A549 (cell line): ENCODE data around the gene LGR5. TPM values are rescaled to one million over a fixed set of nuclear protein-coding genes. Genes with fewer than 3 reads are reported as not detected.

Experiments
- ATAC-seq, 2 experiments: fragments of 200-7000 bp in 1 of 2; fragments of >200 bp in 1 of 2; cut with Nextera tagmentation in 1 of 2; cut with Tn5 transposase in 1 of 2; 3 replicates each; pipeline versions ENCODE4 v1.8.0 to v1.9.1; 2018 to 2020; ENCODE audit warnings: mild to moderate bottlenecking in 1 of 2, moderate library complexity in 1 of 2
- CTCF ChIA-PET: fragments of 300-600 bp; sonication (Branson Sonifier 250); formaldehyde crosslinking; extraction: SDS; loops from one replicate; lab custom pipeline; 2021; ENCODE audit warnings: antibody characterized with exemption, inconsistent platforms; lab: Yijun Ruan, JAX
- POLR2A ChIA-PET: fragments of 350-600 bp; formaldehyde crosslinking; extraction: SDS; loops from one replicate; lab custom pipeline; 2021; ENCODE audit warnings: antibody characterized with exemption, inconsistent platforms; lab: Yijun Ruan, JAX
- DNase-seq, 2 experiments: peaks; one replicate each; pipeline versions ENCODE4 v3.0.0 to v3.0.0-alpha.2; 2011 to 2016; ENCODE audit warnings: low read depth in 1 of 2, low spot score in 1 of 2
- FAIRE-seq: peaks from 2 replicates; lab custom pipeline; 2011; peaks lifted over from hg19 to GRCh38; lab: Jason Lieb, UNC
- H3K27ac ChIP-seq, 2 experiments: fragments of >200 bp; sonication (Bioruptor Twin); formaldehyde crosslinking; 3 replicates each; pipeline ENCODE4 v1.5.1; 2016 to 2017
- H3K4me1 ChIP-seq: fragments of >200 bp; sonication (Bioruptor Twin); formaldehyde crosslinking; 3 replicates; pipeline ENCODE4 v1.6.1; 2016
- H3K4me2 ChIP-seq: fragments of >200 bp; sonication (Bioruptor Twin); formaldehyde crosslinking; 3 replicates; pipeline ENCODE4 v1.6.1; 2016
- H3K4me3 ChIP-seq: fragments of >200 bp; sonication (Bioruptor Twin); formaldehyde crosslinking; 3 replicates; pipeline ENCODE4 v1.5.1; 2016
- H3K9me3 ChIP-seq: fragments of >200 bp; sonication (Bioruptor Twin); formaldehyde crosslinking; 3 replicates; pipeline ENCODE4 v1.6.1; 2016
- BCL3 ChIP-seq: fragments of >200 bp; sonication (Bioruptor Twin); formaldehyde crosslinking; IDR thresholded peaks from 3 replicates; pipeline ENCODE4 v1.6.1; 2016
- BHLHE40 ChIP-seq: IDR thresholded peaks from 2 replicates; pipeline ENCODE4 v1.6.1; 2012; ENCODE audit warnings: low read depth, low read length, inconsistent platforms
- CBX2 ChIP-seq: fragments of 200-600 bp; sonication (generic); IDR thresholded peaks from 2 replicates; pipeline ENCODE4 v1.6.1; 2016; ENCODE audit warnings: low read depth, mild to moderate bottlenecking, borderline replicate concordance
- CHD2 ChIP-seq: fragments of 150-350 bp; IDR thresholded peaks from 2 replicates; pipeline ENCODE4 v1.6.1; 2014; ENCODE audit warnings: low read length; ENCODE audit not compliant: partially characterized antibody
- CHD4 ChIP-seq: fragments of 200-600 bp; sonication (generic); IDR thresholded peaks from 2 replicates; pipeline ENCODE4 v1.6.1; 2016; ENCODE audit warnings: antibody characterized with exemption, mild to moderate bottlenecking, borderline replicate concordance
- ESRRA ChIP-seq: fragments of 150-350 bp; IDR thresholded peaks from 2 replicates; pipeline ENCODE4 v1.6.1; 2014; ENCODE audit warnings: mild to moderate bottlenecking, low read length, borderline replicate concordance
- FOXS1 ChIP-seq: fragments of 250-450 bp; sonication (Bioruptor Pico); IDR thresholded peaks from 2 replicates; pipeline ENCODE4 v1.5.0; 2020; ENCODE audit warnings: mild to moderate bottlenecking, moderate library complexity
- KDM5A ChIP-seq: fragments of 200-600 bp; sonication (generic); IDR thresholded peaks from 2 replicates; pipeline ENCODE4 v1.6.1; 2016; ENCODE audit warnings: antibody characterized with exemption, mild to moderate bottlenecking
- MAFK ChIP-seq: fragments of 450-650 bp; IDR thresholded peaks from 2 replicates; pipeline ENCODE4 v1.6.1; 2014; ENCODE audit not compliant: partially characterized antibody
- MAX ChIP-seq: IDR thresholded peaks from 2 replicates; pipeline ENCODE4 v1.6.1; 2012
- MAZ ChIP-seq: fragments of 150-350 bp; IDR thresholded peaks from 2 replicates; pipeline ENCODE4 v1.6.1; 2014; ENCODE audit warnings: antibody characterized with exemption, low read depth, low read length, borderline replicate concordance
- MYC ChIP-seq: IDR thresholded peaks from 2 replicates; pipeline ENCODE4 v1.6.1; 2012; ENCODE audit warnings: mild to moderate bottlenecking, inconsistent platforms, low read length, improper control_type of control experiment, borderline replicate concordance
- NR3C1 ChIP-seq: fragments of >200 bp; sonication (Bioruptor Twin); formaldehyde crosslinking; IDR thresholded peaks from 3 replicates; pipeline ENCODE4 v1.6.1; 2017
- PBX3 ChIP-seq: IDR thresholded peaks from 2 replicates; pipeline ENCODE4 v1.6.1; 2012
- PHF8 ChIP-seq: fragments of 200-600 bp; sonication (generic); IDR thresholded peaks from 2 replicates; pipeline ENCODE4 v1.6.1; 2016; ENCODE audit warnings: low read depth, mild to moderate bottlenecking, antibody characterized with exemption, moderate library complexity, borderline replicate concordance
- RARB ChIP-seq: fragments of 250-450 bp; sonication (Bioruptor Pico); IDR thresholded peaks from 2 replicates; pipeline ENCODE4 v1.8.0; 2021; ENCODE audit warnings: mild to moderate bottlenecking, moderate library complexity
- REST ChIP-seq: fragments of 200-600 bp; sonication (generic); IDR thresholded peaks from 2 replicates; pipeline ENCODE4 v1.6.1; 2016; ENCODE audit warnings: antibody characterized with exemption, mild to moderate bottlenecking, moderate library complexity
- RFX5 ChIP-seq: fragments of 450-650 bp; IDR thresholded peaks from 2 replicates; pipeline ENCODE4 v1.7.1; 2014; ENCODE audit warnings: antibody characterized with exemption, mild to moderate bottlenecking, moderate library complexity
- RNF2 ChIP-seq: fragments of 200-600 bp; sonication (generic); IDR thresholded peaks from 2 replicates; pipeline ENCODE4 v1.6.1; 2016; ENCODE audit warnings: low read depth, mild to moderate bottlenecking, antibody characterized with exemption, moderate library complexity, borderline replicate concordance
- SREBF2 ChIP-seq: fragments of 450-650 bp; IDR thresholded peaks from 2 replicates; pipeline ENCODE4 v1.6.1; 2014; ENCODE audit warnings: mild to moderate bottlenecking, moderate library complexity
- TP53 ChIP-seq: fragments of 250-450 bp; sonication (Bioruptor Pico); IDR thresholded peaks from 2 replicates; pipeline ENCODE4 v1.5.0; 2021; ENCODE audit warnings: mild to moderate bottlenecking, moderate library complexity
- ZFP36 ChIP-seq: fragments of 450-650 bp; IDR thresholded peaks from 2 replicates; pipeline ENCODE4 v1.6.1; 2014; ENCODE audit warnings: borderline replicate concordance; ENCODE audit not compliant: partially characterized antibody
- ZSCAN20 ChIP-seq: fragments of 250-450 bp; sonication (Bioruptor Pico); IDR thresholded peaks from 2 replicates; pipeline ENCODE4 v1.8.0; 2022; ENCODE audit warnings: mild to moderate bottlenecking, moderate library complexity
- WGBS: methylation state at CpG from one replicate; pipeline ENCODE4 v1.1.6; 2017; ENCODE audit errors: missing lambda C conversion rate; 5-methylcytosine and 5-hydroxymethylcytosine counted together
- polyA plus RNA-seq, 4 experiments: library from polyadenylated mRNA; depleted of rRNA in 3 of 4; stranded (reverse); fragments of >200 nt; fragmentation: RNase III in 1 of 4; extraction: RNeasy Plus Mini Kit Qiagen cat#74134 plus additional on column Dnase treatment in 1 of 4; gene quantifications; 2 replicates in 3 of 4; 3 replicates in 1 of 4; pipeline ENCODE4 v1.2.3, GENCODE V29; 2011 to 2017

The LGR5 gene
- polyA plus RNA-seq, 2 of the 4 experiments (the other 2 are of a cell fraction): not detected

- Histone ChIP-seq H3K9me3 (no peaks in the 10 kb centered on the region), H3K27ac (no peak overlapping the region), H3K4me3 (no peak overlapping the region), H3K4me2 (no peak overlapping the region), H3K4me1 (no peaks in the 10 kb centered on the region)
- CTCF ChIA-PET: no interaction called here
- ATAC-seq (no peak), FAIRE-seq (no peak), DNase-seq (no peak)
- POLR2A ChIA-PET: no interaction called here
- TF ChIP-seq SREBF2 (no peak), ESRRA (no peak), TP53 (no peak), CBX2 (no peak), ZSCAN20 (CRISPR knock-in tag) (no peak), MYC (no peak), RNF2 (no peak), BHLHE40 (no peak), FOXS1 (CRISPR knock-in tag) (no peak), PBX3 (no peak)
- TF ChIP-seq, all 56 proteins: peak for 0
Observed at GRCh38 chr12:71599210-71599609, 159.6 kb downstream of the LGR5 start.

- FAIRE-seq (no peak), ATAC-seq (no peak; a peak in 1 of 6 replicates), DNase-seq (no peak)
- H3K27ac ChIP-seq: no peak overlapping the region
- H3K4me1 ChIP-seq: no peaks in the 10 kb centered on the region
- ChIA-PET POLR2A (no interaction called here), CTCF (interaction anchor here (1.8 kb wide), 1 partner anchor 35 kb away, joined by 5 read pairs; no protein-coding TSS in a partner anchor)
- TF ChIP-seq PHF8: no peak
- H3K9me3 ChIP-seq: no peaks in the 10 kb centered on the region
- no peak overlapping the region for H3K4me3 ChIP-seq
- no peak overlapping the region for H3K4me2 ChIP-seq
Observed at GRCh38 chr12:71601546-71601945, 161.9 kb downstream of the LGR5 start.

GRCh38 chr12:71602761-71603577 is 163.4 kb downstream of the LGR5 start:
- no peak overlapping the region for H3K4me2 ChIP-seq
- no peak overlapping the region for H3K27ac ChIP-seq
- H3K4me3 ChIP-seq: no peak overlapping the region
- 83% methylated on average over 10 of the region's 10 CpGs for WGBS
- no peak for DNase-seq
- ChIA-PET POLR2A (no interaction called here), CTCF (no interaction called here)
- no peaks in the 10 kb centered on the region for H3K9me3 ChIP-seq
- TF ChIP-seq PBX3: no peak
- no peak for TF ChIP-seq MAFK
- no peak for TF ChIP-seq MAX
- no peak for TF ChIP-seq RFX5
- no peak for TF ChIP-seq CHD4
- no peak for TF ChIP-seq MYC
- TF ChIP-seq BCL3: no peak
- TF ChIP-seq ZFP36: no peak
- TF ChIP-seq RARB (CRISPR knock-in tag): no peak
- TF ChIP-seq MAZ: no peak
- no peak for TF ChIP-seq ESRRA
- no peak for TF ChIP-seq RNF2
- no peak for TF ChIP-seq FOXS1 (CRISPR knock-in tag)
- no peak for TF ChIP-seq CHD2
- no peak for TF ChIP-seq NR3C1
- TF ChIP-seq ZSCAN20 (CRISPR knock-in tag): no peak
- no peak for TF ChIP-seq REST
- no peak for TF ChIP-seq CBX2
- no peak for TF ChIP-seq KDM5A
- TF ChIP-seq, all 56 proteins: peak for 0
- no peak for ATAC-seq
- no peak for FAIRE-seq
- no peaks in the 10 kb centered on the region for H3K4me1 ChIP-seq
